HG03571 (cell line): Measurements from ENCODE around the gene PGAP1.

ENCODE experiments used
- ATAC-seq: cut with Tn5 transposase; IDR thresholded peaks from one replicate; pipeline ENCODE4 v1.9.1; 2021; ENCODE audit not compliant: unreplicated experiment

The PGAP1 gene

DNA sequence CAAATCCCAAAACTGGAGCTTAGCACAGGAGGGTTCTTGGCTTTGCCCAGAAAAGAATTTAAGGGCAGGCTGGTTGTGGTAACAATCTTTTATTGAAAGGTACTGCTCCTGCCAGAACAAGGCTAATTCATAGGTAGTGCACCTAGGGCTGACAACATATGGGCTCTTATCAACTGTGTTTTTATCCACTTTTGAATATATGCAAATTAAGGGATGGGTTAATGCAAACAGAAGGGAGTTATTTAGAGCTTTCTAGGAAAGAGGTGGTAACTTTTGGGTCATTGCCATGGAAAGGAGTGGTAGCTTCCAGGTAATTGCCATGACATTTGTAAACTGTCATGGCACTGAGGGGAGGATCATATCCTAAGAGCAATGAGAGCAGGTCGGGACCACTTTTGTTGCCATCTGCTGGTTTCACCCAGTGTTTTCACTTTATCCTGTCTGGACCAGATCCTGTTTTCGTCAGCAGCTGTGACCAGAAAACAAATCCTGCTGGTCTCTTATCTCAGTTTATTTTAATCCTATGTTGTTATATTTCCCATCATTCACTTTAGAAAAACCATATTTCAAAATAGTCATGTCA, 118.3 kb downstream of the PGAP1 start:
- ATAC-seq, result no peak

DNA sequence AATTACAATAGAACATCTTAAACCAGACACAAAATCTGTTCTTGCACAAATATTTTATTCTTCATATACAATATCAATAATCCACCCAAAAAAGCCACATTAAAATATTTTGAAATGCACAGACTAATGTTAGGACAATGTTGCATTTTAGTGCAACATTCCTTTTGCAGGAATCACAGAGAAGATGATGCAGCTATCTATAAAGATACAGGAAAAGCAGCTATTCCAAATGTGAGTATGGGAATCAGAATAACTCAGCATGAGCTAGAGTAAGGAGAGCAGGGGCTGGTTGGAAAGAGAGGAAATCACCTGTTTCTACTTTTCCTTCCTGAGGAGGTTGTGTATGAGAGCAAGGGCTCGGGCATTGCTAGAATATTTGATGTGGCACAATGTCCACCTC, 122.1 kb downstream of the PGAP1 start:
- no peak for ATAC-seq

DNA sequence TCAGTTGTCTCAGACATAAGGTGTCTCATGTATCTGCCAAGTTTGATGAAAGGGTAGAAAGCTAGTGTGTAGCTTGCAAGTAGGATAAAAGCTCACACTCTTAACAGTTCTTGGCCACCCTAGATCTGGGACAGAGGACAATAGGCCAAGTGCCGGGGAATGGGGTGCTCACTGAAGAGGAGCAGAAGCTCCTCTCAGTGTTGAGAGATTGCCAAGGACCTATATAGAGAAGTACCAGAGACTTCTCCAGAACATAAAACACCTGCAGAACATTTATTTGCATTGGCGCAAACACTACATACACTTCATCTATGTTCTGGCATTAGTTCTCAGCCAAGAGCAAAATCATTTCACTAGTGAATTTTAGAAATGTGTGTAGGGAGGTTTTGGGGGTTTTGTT, 124.1 kb downstream of the PGAP1 start:
- ATAC-seq, result no peak

DNA sequence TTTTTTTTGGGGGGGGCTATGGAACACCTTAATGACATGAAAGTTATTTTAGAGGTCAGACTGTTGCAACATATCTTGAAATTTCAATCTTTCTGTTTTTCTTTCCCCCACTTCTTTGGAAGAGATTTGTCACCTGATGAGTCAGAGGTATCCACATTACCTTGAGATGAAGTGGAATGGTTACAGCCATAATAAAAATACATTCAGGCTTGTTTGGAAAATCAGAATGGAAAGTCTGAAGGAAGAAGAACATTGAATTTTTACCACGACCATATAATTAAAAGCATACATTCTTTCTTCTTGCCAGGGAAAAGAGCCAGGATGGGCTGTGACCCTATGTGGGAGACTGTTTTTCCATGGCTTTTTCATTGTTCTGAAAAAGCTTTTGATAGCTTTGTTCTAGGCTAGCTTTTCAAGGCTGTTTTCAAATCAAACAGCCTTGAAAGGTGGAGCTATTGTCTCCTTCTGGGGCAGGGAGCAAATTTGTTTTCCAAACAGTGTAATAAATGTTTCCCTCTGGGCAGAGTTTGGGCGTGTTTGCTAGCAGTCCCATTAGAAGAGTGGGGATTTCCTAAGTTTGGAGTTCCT, 124.7 kb downstream of the PGAP1 start:
- no peak for ATAC-seq

DNA sequence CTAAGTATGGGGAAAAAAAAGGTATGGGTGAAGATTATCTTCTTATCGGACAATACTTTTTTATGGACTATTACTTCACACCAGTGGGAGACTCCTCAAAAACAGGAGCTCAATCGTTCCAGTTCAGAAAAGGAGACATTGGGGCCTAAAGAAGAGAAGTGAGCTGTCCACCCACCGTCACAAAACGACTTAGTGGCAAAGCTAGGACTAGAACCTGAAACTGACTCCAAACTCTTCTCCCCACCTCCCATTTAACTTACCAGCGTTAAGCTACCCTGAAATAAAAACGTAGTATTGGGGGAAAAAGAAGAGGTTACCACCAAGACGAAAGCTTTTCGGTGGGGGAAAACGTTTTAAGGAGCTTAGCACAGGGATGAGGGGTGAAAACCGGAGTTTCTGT, 127.5 kb downstream of the PGAP1 start:
- peak; percentile 4 for ATAC-seq

DNA sequence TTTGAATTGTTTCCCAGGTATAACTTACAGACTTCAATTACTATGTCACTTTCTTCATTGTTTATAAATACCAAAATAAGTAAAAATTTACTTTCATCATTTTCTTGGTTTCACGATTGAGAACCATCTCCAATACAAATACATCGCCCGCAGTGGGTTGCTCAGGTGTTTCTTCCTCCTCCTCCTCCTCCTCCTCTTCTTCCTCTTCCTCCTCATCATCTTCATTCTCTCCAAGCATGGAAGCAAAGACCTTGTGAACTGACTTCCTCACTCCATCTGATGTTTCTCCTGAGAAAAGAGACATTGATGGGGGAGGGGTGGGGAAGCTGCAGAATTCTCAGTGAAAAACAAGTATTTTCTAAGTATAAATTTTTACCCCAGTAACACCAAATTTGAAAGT, 133.6 kb downstream of the PGAP1 start:
- no peak for ATAC-seq

DNA sequence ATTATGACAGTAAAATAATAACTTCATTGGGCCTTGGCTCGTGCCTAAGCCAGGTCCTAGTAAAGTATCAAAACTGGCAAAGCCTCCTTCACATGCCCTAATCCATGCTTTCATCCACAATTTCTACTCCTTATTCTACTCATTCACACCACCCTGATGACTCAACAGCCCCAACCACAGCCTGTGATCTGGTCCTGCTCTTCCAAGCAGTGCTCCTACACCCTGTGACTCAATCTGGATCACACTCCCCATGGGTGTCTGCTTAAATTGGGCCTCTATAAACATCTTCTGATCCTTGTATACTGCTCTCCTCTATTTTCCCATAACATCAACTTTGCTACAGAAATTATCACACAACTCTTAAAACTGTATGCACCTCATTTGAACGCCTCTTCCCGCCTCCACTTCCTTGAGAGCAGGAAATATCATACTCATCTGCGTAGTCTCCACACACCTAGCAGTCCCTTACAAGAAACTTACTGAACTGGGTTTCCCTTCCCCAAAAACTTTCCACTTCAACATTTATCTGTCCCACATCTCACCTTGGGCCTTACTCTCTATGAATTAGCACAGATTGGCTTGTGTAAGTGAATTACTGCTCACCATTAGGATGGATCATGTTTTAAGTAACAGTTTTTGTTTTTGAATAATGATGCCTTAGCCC, 142.9 kb downstream of the PGAP1 start:
- ATAC-seq, result no peak
